ENCODE data around the gene ZNF516. TPM values are rescaled to one million over a fixed set of nuclear protein-coding genes. Genes with fewer than 3 reads are reported as not detected.

Gene ZNF516
- total RNA-seq, 1 donor: 27.7 TPM

DNA sequence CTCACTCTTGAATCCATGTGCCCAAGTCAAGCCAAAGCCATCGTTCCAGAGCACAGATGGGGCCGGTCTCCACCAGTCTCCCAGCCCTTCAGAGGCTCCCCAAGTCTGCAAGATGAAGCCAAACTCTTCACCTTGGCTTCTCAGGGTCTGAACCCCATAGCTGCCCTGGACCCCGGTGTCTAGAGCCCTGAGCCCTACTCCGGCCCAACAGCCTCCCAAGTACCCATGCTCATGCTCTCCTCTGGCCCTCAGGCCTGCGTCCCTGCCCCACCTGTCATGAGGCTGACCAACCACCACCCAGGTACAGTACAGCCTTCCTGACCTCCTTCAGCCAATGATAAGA lies 46.0 kb downstream of the ZNF516 start:
- Histone ChIP-seq H3K4me3 (ENCODE audit: low read length) (no peak overlapping the region), H3K9me3 (ENCODE audit: low read depth, low read length) (no peaks in the 10 kb centered on the region), H3K27me3 (ENCODE audit: insufficient read depth, low read length) (no peaks in the 10 kb centered on the region), H3K4me1 (ENCODE audit: insufficient read depth, low read length) (peaks cover 76% of the 10 kb centered on the region)

DNA sequence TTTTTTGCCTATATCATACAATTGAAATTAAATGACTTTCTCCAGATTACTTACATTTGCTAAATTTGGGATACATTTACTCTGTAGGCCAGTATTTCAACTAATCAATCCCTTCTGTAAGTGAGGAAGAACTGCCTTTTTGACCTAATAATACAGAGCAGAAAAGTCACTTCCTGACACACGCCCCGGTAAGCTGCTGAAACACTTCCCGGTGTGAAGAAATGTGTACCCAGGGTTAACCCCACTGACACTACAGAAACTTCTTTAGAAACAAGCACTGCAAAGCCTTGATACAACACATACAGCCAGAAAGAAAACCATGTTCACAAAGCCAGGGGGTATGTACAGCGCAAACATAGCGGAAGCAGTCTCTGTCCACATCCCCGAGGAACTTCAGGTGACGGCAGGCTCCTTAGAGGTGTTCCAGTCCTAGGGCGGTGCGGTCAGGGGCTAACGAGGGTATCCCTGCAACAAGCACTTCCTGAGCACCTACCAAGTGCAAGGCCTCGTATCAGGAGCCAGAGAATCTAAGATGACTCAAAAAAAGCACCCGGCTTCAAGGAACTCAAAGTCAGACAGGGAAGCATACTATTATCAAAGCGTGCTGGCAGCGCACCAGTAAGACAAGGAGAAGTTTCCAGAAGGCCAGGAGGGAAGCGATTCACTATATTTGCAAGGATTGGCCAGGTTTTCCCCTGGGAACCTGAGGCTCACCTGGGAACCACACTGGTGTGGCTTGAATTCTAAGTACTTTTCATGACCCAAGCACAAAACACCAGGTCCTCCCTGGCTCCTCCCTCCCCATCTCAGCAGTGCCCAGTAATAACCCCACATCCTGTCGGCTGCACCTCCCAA lies 46.6 kb downstream of the ZNF516 start:
- no peaks in the 10 kb centered on the region for H3K27me3 ChIP-seq (ENCODE audit: insufficient read depth, low read length)
- H3K4me1 ChIP-seq (ENCODE audit: insufficient read depth, low read length): peaks cover 71% of the 10 kb centered on the region
- no peaks in the 10 kb centered on the region for H3K9me3 ChIP-seq (ENCODE audit: low read depth, low read length)
- no peak overlapping the region for H3K4me3 ChIP-seq (ENCODE audit: low read length)

DNA sequence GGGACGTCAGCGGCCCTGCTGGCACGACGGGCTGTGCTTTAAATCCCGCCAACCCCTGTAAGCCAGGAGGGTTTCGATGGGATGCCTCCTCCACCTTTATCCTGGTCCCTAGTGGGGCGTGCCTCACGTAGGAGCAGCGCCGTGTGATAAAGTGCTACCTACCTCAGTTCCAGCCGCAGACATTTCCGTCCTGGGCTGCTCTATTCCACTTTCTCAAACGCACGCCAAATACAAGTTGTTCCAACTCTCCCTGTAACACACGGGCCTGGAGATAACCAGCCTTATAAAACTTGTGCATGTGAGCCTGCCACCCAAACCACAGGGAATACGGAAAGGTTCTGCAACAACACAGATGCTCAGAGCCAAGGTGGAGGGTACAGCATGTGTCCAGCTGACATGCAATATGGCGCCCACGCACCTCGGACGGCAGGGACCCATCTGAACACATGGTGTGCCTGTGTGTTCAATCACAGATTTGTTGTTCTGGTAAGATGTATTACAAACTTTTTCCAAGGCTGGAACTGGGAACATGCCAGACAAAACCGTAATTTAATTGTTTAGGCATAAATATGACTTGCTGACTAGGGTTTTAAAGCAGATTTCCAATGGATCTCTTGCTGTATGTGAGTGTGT lies 47.7 kb downstream of the ZNF516 start:
- Histone ChIP-seq H3K9me3 (ENCODE audit: low read depth, low read length) (no peaks in the 10 kb centered on the region), H3K4me3 (ENCODE audit: low read length) (no peak overlapping the region), H3K4me1 (ENCODE audit: insufficient read depth, low read length) (peaks cover 60% of the 10 kb centered on the region)

DNA sequence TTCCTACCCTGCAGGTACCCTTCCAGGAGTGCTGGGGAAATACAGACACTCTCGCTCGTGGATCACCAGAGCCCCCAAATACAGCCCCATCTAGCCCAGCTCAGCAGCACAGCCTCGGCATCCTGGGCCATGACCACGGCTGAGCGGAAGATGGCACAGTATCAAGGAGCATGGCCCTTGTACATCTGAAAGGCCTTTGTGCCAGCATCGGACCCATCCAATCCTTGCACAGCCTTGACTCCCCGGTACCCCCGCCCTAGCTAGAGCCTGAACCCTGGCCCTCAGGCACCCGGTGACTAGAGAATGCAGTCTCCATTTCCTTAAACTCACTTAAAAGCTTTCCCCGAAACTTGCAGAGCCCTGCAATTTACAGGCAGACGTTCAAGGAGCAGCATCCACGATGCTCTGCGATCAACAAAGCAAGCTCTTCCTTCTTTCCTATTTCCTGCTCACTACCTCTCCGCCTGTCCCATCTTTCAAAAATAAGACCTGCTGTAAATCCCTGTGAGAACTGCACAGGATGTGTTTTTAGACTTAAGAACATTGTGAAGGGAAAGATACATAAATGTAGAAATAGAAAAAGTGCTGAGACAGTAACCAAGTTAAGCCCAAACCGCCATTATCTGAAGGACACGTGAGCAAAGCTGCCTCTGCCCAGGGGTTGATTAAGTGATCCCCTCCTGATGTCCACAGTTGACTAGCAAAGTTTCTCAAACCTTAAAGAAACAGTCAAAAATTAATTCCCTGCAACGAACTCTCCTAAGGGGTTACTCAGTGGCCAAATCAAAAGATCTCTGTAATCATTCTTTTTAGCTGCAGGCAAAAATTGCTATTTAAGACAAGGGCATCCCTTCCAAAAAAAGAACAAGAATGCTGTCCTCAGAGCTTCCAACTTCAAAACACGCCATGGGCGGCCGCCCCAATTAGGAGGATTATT lies 48.5 kb downstream of the ZNF516 start:
- H3K27me3 ChIP-seq (ENCODE audit: insufficient read depth, low read length): no peaks in the 10 kb centered on the region

More for the DNA sequence above, 47.7 kb downstream of the ZNF516 start:
- H3K27me3 ChIP-seq (ENCODE audit: insufficient read depth, low read length): no peaks in the 10 kb centered on the region

DNA sequence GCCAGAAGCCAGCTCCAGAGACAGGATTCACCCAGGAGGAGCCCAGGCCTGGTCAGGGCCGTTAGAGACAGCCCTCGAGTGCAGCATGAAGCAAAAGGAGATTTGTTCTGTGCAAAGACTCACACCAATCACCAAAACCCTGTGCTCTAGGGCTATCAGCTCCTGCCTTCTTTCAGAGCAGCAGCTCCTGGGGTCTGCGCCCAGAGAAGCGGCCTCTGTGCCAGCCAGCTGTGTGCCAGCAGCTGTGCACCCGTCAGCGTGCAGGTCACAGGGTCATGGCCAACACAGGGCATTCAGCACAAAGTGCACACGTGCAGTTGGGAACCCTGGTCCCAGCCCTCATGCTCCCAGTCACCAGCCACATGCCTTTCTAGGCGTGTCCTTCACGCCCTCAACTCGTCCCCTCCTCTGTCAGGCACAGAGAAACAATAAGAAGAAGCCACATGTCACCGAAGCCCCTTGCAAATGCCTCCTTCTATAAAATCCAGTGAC lies 49.3 kb downstream of the ZNF516 start:
- Histone ChIP-seq H3K9me3 (ENCODE audit: low read depth, low read length) (no peaks in the 10 kb centered on the region), H3K27me3 (ENCODE audit: insufficient read depth, low read length) (no peaks in the 10 kb centered on the region), H3K4me1 (ENCODE audit: insufficient read depth, low read length) (peaks cover 44% of the 10 kb centered on the region)

More for the DNA sequence above, 48.5 kb downstream of the ZNF516 start:
- peaks cover 52% of the 10 kb centered on the region for H3K4me1 ChIP-seq (ENCODE audit: insufficient read depth, low read length)
- H3K9me3 ChIP-seq (ENCODE audit: low read depth, low read length): no peaks in the 10 kb centered on the region
- no peak overlapping the region for H3K4me3 ChIP-seq (ENCODE audit: low read length)

DNA sequence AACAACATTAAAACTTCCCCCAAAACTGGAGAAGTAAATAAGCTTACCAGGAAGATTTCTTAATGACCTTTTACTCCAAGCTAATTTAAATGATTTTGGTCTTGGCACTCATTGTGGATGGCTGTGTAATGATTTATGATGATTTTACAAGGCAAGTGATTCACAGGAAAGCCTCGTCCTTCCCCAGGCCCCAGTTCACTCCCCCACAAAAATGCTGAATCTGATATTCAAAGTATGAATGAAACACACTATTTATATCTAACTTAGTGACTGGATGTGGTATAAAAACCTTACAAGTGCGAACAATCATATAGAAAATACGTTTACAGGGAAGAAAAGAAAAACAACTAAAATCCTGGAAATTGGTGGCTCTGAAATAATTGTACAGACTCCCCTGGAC lies 49.8 kb downstream of the ZNF516 start:
- no peaks in the 10 kb centered on the region for H3K27me3 ChIP-seq (ENCODE audit: insufficient read depth, low read length)
- no peaks in the 10 kb centered on the region for H3K9me3 ChIP-seq (ENCODE audit: low read depth, low read length)
- peaks cover 41% of the 10 kb centered on the region for H3K4me1 ChIP-seq (ENCODE audit: insufficient read depth, low read length)
- H3K4me3 ChIP-seq (ENCODE audit: low read length): no peak overlapping the region

More for the DNA sequence above, 49.3 kb downstream of the ZNF516 start:
- no peak overlapping the region for H3K4me3 ChIP-seq (ENCODE audit: low read length)

DNA sequence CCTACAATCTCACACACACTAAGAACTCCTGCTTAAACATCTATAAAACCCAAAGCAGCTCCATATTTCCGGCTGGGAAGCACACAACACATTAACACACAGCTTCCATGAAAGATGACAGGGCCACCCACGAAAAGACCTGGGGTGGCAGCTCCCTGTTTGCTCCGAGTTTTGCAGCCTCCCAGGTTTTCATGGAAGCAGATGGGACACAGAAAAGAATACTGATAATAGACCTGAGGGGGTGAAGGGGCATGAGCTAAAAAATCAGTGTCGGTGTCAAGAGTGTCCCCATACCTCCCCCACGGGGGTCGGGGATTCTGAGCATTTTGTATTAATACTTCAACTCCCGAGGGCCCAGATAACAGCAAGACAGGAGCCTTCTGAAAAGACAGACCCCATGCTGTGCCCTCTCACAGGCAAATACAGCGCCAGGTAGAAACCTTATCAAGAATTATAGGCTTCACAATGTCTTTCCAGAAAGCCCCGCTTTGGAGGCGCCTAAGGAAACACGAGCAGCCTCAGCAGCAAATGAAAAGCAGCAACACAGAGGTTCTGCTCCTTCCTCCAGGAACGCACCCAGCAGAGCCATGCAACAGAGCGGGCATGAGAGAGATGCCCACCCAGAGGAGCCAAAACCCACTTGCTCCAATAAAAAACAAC lies 50.5 kb downstream of the ZNF516 start:
- peaks cover 36% of the 10 kb centered on the region for H3K4me1 ChIP-seq (ENCODE audit: insufficient read depth, low read length)
- no peaks in the 10 kb centered on the region for H3K27me3 ChIP-seq (ENCODE audit: insufficient read depth, low read length)
- H3K4me3 ChIP-seq (ENCODE audit: low read length): no peak overlapping the region

DNA sequence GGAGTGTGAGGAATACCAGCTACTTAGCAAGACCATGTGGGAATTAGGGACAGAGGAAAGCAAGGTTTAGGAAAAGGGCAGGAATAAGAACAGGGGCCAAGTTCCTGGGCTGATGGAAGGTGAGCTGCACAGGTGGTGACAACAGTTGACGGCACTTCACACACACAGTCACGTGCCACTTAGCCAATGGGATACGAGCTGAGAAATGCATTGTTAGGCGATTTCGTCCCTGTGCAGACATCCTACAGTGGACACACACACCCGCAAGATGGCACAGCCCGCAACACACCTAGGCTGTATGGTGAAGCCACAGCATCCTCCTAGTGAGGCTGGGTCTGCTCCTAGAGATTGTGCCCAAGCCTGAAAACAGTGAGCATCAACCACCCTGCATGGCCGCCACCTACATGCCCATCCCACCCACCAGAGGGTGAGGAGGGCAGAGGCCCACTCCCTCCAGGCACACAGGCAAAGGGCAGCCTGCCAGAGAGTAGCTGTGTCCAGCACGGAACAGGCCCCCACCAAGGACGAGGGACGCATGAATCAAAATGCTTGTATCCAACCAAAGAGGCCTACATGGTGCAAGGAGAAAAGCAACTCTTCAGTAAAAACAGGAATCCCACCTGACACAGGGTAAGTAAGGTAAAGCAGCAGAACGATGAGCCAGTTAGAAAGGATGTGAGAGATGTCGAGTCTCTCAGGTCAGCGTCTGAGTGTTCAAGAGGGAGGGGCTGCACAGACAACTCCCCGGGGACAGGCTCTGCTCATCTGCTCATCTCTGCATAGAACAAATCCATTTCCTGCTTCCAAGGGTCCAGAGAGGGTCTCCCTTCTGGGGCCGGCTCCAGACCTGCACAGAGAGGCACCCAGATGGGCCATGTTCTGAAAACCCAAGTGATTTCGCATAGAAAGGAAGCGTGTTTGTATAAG lies 51.3 kb downstream of the ZNF516 start:
- H3K27me3 ChIP-seq (ENCODE audit: insufficient read depth, low read length): no peaks in the 10 kb centered on the region
- no peaks in the 10 kb centered on the region for H3K9me3 ChIP-seq (ENCODE audit: low read depth, low read length)
- no peak overlapping the region for H3K4me3 ChIP-seq (ENCODE audit: low read length)
- peaks cover 28% of the 10 kb centered on the region for H3K4me1 ChIP-seq (ENCODE audit: insufficient read depth, low read length)

More for the DNA sequence above, 50.5 kb downstream of the ZNF516 start:
- H3K9me3 ChIP-seq (ENCODE audit: low read depth, low read length): no peaks in the 10 kb centered on the region

DNA sequence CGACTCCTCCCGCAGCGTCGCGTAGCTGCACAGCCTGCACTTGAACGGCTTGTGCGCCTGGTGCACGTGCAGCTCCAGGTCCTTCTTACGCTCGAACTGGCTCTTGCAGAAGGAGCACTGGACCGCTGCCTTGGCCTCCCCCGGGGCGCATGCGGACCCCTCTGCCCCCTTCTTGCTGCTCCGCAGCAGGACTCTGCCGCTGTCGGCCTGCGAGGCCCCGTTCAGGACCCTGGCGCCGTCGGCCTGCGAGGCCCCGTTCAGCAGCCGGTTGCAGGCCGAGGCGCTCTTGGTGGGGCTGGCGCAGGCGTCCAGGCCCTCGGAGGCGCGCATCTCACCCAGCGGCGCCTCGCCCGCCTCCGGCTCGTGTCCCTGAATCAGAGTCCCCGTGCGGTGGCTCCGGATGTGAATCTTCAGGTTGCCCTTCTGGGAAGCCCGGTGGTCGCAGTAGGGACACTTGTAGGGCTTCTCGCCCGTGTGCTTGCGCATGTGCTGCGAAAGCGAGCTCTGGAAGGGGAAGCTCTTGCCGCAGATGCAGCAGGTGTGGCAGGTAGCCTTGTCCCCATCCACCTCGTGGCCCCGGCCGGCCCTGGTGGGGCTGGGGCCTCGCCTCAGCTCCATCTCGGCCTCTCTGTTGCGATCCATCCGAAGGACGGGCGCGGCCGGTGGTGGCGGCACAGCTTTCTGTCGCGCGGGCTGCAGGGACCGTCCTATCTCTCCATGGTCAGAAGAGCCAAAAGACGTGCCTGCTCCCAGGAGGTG lies 52.5 kb downstream of the ZNF516 start:
- Histone ChIP-seq H3K4me1 (ENCODE audit: insufficient read depth, low read length) (peaks cover 19% of the 10 kb centered on the region), H3K9me3 (ENCODE audit: low read depth, low read length) (no peaks in the 10 kb centered on the region), H3K4me3 (ENCODE audit: low read length) (no peak overlapping the region), H3K27me3 (ENCODE audit: insufficient read depth, low read length) (no peaks in the 10 kb centered on the region)

DNA sequence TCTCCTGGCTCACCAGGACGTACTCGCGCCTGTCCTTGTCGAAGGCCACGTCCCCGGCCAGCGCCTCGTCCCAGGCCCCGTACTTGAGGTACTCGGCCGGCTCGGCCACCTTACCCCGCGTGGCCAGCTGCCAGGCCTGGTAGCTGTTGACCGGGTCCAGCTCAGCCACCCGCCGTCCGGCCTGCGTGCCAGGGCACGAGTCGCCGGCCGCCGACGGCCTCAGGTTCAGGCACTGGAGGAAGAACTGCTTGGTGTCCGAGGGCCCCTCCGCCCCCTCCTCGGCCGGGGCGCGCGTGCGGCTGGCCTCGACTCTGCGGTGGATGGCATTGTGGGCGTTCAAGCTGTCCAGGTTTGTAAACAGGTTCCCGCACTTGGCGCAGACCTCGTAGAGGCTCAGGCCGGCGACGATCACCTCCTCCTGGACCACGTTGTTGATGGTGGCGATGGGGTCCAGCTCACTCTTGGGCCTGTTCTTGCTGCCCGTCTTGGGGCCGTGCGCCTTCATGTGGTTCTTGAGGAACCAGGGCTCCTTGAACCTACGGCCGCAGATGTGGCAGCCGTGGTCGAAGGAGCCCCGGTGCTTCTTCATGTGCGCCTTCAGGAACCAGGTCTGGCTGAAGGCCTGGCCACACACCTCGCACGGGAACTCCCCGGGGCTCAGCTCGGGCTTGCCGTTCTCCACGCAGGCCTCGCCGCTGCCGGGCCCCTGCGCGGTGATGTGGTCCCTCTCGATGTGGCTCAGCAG lies 53.2 kb downstream of the ZNF516 start:
- no peak overlapping the region for H3K4me3 ChIP-seq (ENCODE audit: low read length)
- H3K9me3 ChIP-seq (ENCODE audit: low read depth, low read length): no peaks in the 10 kb centered on the region
- no peaks in the 10 kb centered on the region for H3K27me3 ChIP-seq (ENCODE audit: insufficient read depth, low read length)
- peaks cover 12% of the 10 kb centered on the region for H3K4me1 ChIP-seq (ENCODE audit: insufficient read depth, low read length)

DNA sequence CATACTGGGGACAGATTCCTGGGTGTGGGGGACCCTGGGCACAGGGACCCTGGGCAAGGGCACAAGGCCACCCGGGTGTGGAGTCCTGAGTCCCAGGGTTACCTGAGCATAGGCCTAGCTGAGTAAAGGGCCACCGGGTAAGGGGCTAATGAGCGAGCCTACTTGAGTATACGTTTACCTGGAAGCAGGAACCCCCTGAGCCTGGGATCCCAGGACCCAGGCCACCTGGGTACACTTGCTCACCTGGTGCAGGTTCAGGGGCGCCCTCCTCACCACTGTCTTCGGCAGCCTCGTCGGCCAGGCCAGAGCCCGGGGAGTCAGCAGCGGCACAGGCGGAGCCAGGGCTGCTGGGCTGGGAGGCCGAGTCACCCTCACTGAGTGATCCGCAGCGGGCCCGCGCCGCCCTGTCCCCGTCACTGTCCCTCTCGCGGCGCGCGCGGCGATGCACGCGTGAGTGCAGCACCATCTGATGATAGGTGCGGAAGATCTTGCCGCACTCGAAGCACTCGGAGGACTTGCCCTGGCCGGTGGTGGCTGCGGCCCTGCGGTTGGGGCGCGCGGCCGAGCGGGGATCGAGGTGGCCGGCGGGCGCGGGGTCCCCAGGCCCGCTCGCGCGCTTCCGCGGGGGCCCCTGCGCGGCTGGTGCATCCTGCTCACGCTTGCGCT lies 53.9 kb downstream of the ZNF516 start:
- Histone ChIP-seq H3K4me1 (ENCODE audit: insufficient read depth, low read length) (peaks cover 6% of the 10 kb centered on the region), H3K27me3 (ENCODE audit: insufficient read depth, low read length) (no peaks in the 10 kb centered on the region), H3K4me3 (ENCODE audit: low read length) (no peak overlapping the region), H3K9me3 (ENCODE audit: low read depth, low read length) (no peaks in the 10 kb centered on the region)

DNA sequence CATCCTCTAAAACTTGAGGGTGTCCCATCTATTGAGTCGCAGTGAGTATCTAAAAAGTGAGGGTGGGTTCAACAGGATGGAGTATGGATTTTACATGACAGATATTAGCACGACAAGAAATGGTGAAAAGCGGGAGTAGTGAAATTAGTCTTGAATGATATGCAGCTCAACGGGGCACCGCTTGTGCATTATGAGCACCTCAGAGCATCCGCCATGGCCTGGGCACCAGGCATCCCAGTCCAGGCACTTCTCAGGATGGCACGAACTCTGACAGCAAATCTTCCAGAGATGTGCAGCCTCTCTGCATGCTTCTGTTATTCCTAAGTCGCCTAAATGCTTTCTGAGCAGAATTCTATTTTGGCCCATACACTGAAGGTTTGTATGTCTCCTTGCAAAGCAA lies 57.1 kb downstream of the ZNF516 start:
- Histone ChIP-seq H3K27me3 (ENCODE audit: insufficient read depth, low read length) (no peaks in the 10 kb centered on the region), H3K4me1 (ENCODE audit: insufficient read depth, low read length) (no peaks in the 10 kb centered on the region), H3K9me3 (ENCODE audit: low read depth, low read length) (no peaks in the 10 kb centered on the region), H3K4me3 (ENCODE audit: low read length) (no peak overlapping the region)

Data from mononuclear cell (primary cell).